Liver (tissue), 5 donors: Measurements from ENCODE around the gene PTER. TPM values are rescaled to one million over a fixed set of nuclear protein-coding genes. Genes with fewer than 3 reads are reported as not detected.

Experiments
- polyA plus RNA-seq, 2 donors: library from polyadenylated mRNA; stranded (reverse) in 1 of 2; unstranded in 1 of 2; fragments of 200-250 nt in 1 of 2; fragments of >200 nt in 1 of 2; fragmentation: Nextera tagmentation in 1 of 2; extraction: Ambion mirVana in 1 of 2; gene quantifications; one replicate each; pipeline versions ENCODE4 v1.2.1 to v1.2.3, GENCODE V29; 2013 to 2015
- small RNA-seq: library from RNA; depleted of rRNA; stranded (forward); fragments of <200 nt; gene quantifications from one replicate; pipeline ENCODE3, GENCODE V24; 2014
- total RNA-seq, 2 donors: library from RNA; depleted of rRNA; stranded (reverse); fragments of >200 nt; gene quantifications; one replicate each; pipeline ENCODE4 v1.2.3, GENCODE V29; 2014
- donor health status: healthy.
- donor health status: healthy.
- donor health status: healthy.

PTER gene
- total and polyA plus RNA-seq, 4 donors: 4.4 to 15.7 (median 8.9) TPM

Small RNAs within 50 kb of the gene (small RNA-seq; reads per million reads assigned to genes)
- 0.13 reads per million for gene RNU2-18P

Other genes with a start within 250 kb of the PTER start
- not detected for gene C1QL3, start 84.9 kb downstream of the PTER start, total RNA-seq
- gene C1QL3, start 84.9 kb downstream of the PTER start, polyA plus RNA-seq: under 1 TPM in 1 of 2 donors, not detected in 1; 0.99 TPM